Neural crest cell (in vitro differentiated cells): ENCODE results near the gene KDM2A. TPM values are rescaled to one million over a fixed set of nuclear protein-coding genes. Genes with fewer than 3 reads are reported as not detected.

Experiments used
- DNase-seq: peaks from one replicate; pipeline ENCODE4 v3.0.0; 2021; ENCODE audit warnings: low read depth, mixed read lengths, low spot score
- H3K27ac Mint-ChIP-seq: one replicate; pipeline ENCODE4 v1.8.0; 2021; ENCODE audit warnings: mild to moderate bottlenecking, mixed read lengths; ENCODE audit not compliant: unreplicated experiment
- H3K27me3 Mint-ChIP-seq: 2 replicates; pipeline ENCODE4 v1.8.0; 2021; ENCODE audit warnings: low read depth, mild to moderate bottlenecking, mixed read lengths
- H3K36me3 Mint-ChIP-seq: 2 replicates; pipeline ENCODE4 v1.8.0; 2021; ENCODE audit warnings: low read depth, mild to moderate bottlenecking, mixed read lengths
- H3K4me1 Mint-ChIP-seq: 2 replicates; pipeline ENCODE4 v1.8.0; 2021; ENCODE audit warnings: mixed read lengths
- H3K4me3 Mint-ChIP-seq: one replicate; pipeline ENCODE4 v1.8.0; 2021; ENCODE audit warnings: mild to moderate bottlenecking, mixed read lengths
- H3K9me3 Mint-ChIP-seq: 2 replicates; pipeline ENCODE4 v1.8.0; 2021; ENCODE audit warnings: mixed read lengths
- CTCF ChIP-seq: fragments of 200-600 bp; sonication (generic); conservative IDR thresholded peaks from 2 replicates; pipeline ENCODE4 v1.5.0; 2021; ENCODE audit warnings: antibody characterized with exemption, mild to moderate bottlenecking
- total RNA-seq: library from RNA; stranded (reverse); gene quantifications from 2 replicates; pipeline ENCODE4 v1.2.1, GENCODE V29; 2021

Gene KDM2A
- total RNA-seq, 1 donor from 2014 or later = 67.4 TPM

- Mint-ChIP-seq H3K9me3 (no peaks in the 10 kb centered on the region), H3K36me3 (peaks cover 27% of the 10 kb centered on the region), H3K27me3 (no peaks in the 10 kb centered on the region), H3K4me1 (no peaks in the 10 kb centered on the region), H3K4me3 (no peak overlapping the region), H3K27ac (no peak overlapping the region)
- DNase-seq = no peak
- no peak for TF ChIP-seq CTCF
Measured at GRCh38 chr11:67248653-67249052, 129.6 kb downstream of the KDM2A start.

DNA sequence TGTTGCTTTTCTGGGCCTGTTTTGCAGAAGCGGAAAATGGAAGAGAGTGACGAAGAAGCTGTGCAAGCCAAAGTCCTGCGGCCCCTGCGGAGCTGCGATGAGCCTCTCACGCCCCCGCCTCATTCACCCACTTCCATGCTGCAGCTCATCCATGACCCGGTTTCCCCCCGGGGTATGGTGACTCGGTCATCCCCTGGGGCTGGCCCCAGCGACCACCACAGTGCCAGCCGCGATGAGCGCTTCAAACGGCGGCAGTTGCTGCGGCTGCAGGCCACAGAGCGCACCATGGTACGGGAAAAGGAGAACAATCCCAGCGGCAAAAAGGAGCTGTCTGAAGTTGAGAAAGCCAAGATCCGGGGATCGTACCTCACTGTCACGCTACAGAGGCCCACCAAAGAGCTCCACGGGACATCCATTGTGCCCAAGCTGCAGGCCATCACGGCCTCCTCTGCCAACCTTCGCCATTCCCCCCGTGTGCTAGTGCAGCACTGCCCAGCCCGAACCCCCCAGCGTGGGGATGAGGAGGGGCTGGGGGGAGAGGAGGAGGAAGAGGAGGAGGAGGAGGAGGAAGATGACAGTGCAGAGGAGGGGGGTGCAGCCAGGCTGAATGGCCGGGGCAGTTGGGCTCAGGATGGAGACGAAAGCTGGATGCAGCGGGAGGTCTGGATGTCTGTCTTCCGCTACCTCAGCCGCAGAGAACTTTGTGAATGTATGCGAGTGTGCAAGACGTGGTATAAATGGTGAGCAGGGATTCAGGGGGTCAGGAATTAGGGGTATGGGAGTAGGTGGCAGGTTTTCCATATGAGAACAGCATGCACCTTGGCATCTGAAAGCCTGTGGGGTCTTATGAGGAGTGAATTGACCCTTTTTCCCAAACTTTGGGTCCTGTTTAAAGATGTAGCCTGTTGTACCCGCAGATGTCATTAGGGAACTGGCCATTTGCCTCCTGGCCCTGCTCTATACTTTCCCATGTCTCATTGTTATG lies 131.3 kb downstream of the KDM2A start:
- H3K27ac Mint-ChIP-seq = no peak overlapping the region
- no peak for TF ChIP-seq CTCF

GRCh38 chr11:67251841-67252240 lies 132.8 kb downstream of the KDM2A start:
- Mint-ChIP-seq H3K36me3 (peaks cover 19% of the 10 kb centered on the region), H3K9me3 (no peaks in the 10 kb centered on the region), H3K27ac (peak overlapping the region; percentile 54), H3K4me1 (no peaks in the 10 kb centered on the region), H3K27me3 (no peaks in the 10 kb centered on the region), H3K4me3 (no peak overlapping the region)
- no peak for TF ChIP-seq CTCF
- no peak for DNase-seq

More for the DNA sequence above, 131.3 kb downstream of the KDM2A start:
- H3K9me3 Mint-ChIP-seq = no peaks in the 10 kb centered on the region
- no peaks in the 10 kb centered on the region for H3K27me3 Mint-ChIP-seq
- no peaks in the 10 kb centered on the region for H3K4me1 Mint-ChIP-seq
- H3K36me3 Mint-ChIP-seq = peaks cover 23% of the 10 kb centered on the region
- DNase-seq = no peak
- no peak overlapping the region for H3K4me3 Mint-ChIP-seq

DNA sequence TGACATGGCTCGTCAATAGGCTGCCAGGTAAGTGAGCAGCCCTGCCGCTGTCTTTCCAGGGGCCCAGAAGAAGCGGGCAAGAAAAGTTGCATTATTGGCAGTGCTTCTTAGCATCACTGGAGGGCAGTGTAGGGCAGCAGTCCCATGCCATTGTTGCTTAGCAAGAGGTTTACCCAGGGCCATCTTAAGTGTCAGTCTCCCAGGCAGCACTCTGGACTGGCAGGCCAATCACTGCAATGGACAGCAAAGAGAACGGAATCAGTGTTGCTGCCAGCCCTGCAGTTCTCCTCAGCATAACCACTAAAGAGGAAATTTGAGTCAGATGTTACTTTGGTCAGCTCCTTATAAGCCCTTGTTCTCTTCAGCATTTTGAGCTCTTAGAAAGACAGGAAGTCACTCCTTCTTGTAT lies 133.8 kb downstream of the KDM2A start:
- H3K4me3 Mint-ChIP-seq = peak overlapping the region; percentile 51
- no peaks in the 10 kb centered on the region for H3K27me3 Mint-ChIP-seq
- no peak for DNase-seq
- peak; percentile 49 for TF ChIP-seq CTCF
- no peaks in the 10 kb centered on the region for H3K4me1 Mint-ChIP-seq
- H3K36me3 Mint-ChIP-seq = peaks cover 17% of the 10 kb centered on the region
- no peak overlapping the region for H3K27ac Mint-ChIP-seq
- H3K9me3 Mint-ChIP-seq = no peaks in the 10 kb centered on the region

GRCh38 chr11:67253872-67254624 lies 135.0 kb downstream of the KDM2A start:
- H3K4me1 Mint-ChIP-seq = no peaks in the 10 kb centered on the region
- H3K4me3 Mint-ChIP-seq = peak overlapping the region; percentile 21
- no peaks in the 10 kb centered on the region for H3K27me3 Mint-ChIP-seq
- no peak overlapping the region for H3K27ac Mint-ChIP-seq
- DNase-seq = no peak
- TF ChIP-seq CTCF = no peak
- H3K36me3 Mint-ChIP-seq = peaks cover 12% of the 10 kb centered on the region
- no peaks in the 10 kb centered on the region for H3K9me3 Mint-ChIP-seq
